ENCODE data around the gene LAMA4.

LAMA4 gene

GRCh38 chr6:112253498-112253840, 898 bp downstream of the LAMA4 start:
- TF ChIP-seq TSHZ2 (CRISPR knock-in tag; IDR thresholded peaks at IDR 0.05): no peak
- TF ChIP-seq CSDC2 (CRISPR knock-in tag; IDR thresholded peaks at IDR 0.05): no peak
- no peak for TF ChIP-seq OSR1 (CRISPR knock-in tag; IDR thresholded peaks at IDR 0.05)
- no peak for TF ChIP-seq PPARA (CRISPR knock-in tag; IDR thresholded peaks at IDR 0.05; ENCODE audit: borderline replicate concordance)
- TF ChIP-seq GLIS3 (CRISPR knock-in tag; IDR thresholded peaks at IDR 0.05): no peak
- no peak for TF ChIP-seq PATZ1 (CRISPR knock-in tag; IDR thresholded peaks at IDR 0.05; ENCODE audit: borderline replicate concordance)
- TF ChIP-seq ARNTL (CRISPR knock-in tag; IDR thresholded peaks at IDR 0.05; ENCODE audit: borderline replicate concordance, low read depth): no peak
- no peak for TF ChIP-seq RARB (CRISPR knock-in tag; IDR thresholded peaks at IDR 0.05)
- TF ChIP-seq ZNF70 (CRISPR knock-in tag; IDR thresholded peaks at IDR 0.05): no peak
- TF ChIP-seq CREB5 (CRISPR knock-in tag; IDR thresholded peaks at IDR 0.05; ENCODE audit: low read depth): no peak
- TF ChIP-seq SNAI2 (CRISPR knock-in tag; IDR thresholded peaks at IDR 0.05): no peak
- TF ChIP-seq TCF4 (CRISPR knock-in tag; IDR thresholded peaks at IDR 0.05; ENCODE audit: borderline replicate concordance): no peak
- no peak for TF ChIP-seq ESRRG (CRISPR knock-in tag; IDR thresholded peaks at IDR 0.05)
- no peak for TF ChIP-seq TOX (CRISPR knock-in tag; IDR thresholded peaks at IDR 0.05; ENCODE audit: borderline replicate concordance)
- TF ChIP-seq BACH2 (CRISPR knock-in tag; IDR thresholded peaks at IDR 0.05; ENCODE audit: borderline replicate concordance): no peak
- no peak for TF ChIP-seq ZNF8 (CRISPR knock-in tag; IDR thresholded peaks at IDR 0.05)
- no peak for TF ChIP-seq CSRNP3 (CRISPR knock-in tag; IDR thresholded peaks at IDR 0.05)
- ATAC-seq: peak; percentile 57

- 0 out of 3 replicates have a peak, but pooled peaks have one; percentile 7 for ATAC-seq
- no peak for TF ChIP-seq SNAI2 (CRISPR knock-in tag; IDR thresholded peaks at IDR 0.05)
- no peak for TF ChIP-seq CSRNP3 (CRISPR knock-in tag; IDR thresholded peaks at IDR 0.05)
- no peak for TF ChIP-seq ZNF565 (CRISPR knock-in tag; conservative IDR thresholded peaks at IDR 0.05; ENCODE audit: low read depth)
- no peak for TF ChIP-seq PATZ1 (CRISPR knock-in tag; IDR thresholded peaks at IDR 0.05; ENCODE audit: borderline replicate concordance)
- no peak for TF ChIP-seq CREB5 (CRISPR knock-in tag; IDR thresholded peaks at IDR 0.05; ENCODE audit: low read depth)
- no peak for TF ChIP-seq PPARA (CRISPR knock-in tag; IDR thresholded peaks at IDR 0.05; ENCODE audit: borderline replicate concordance)
- TF ChIP-seq ESRRG (CRISPR knock-in tag; IDR thresholded peaks at IDR 0.05): no peak
- TF ChIP-seq ARNTL (CRISPR knock-in tag; IDR thresholded peaks at IDR 0.05; ENCODE audit: borderline replicate concordance, low read depth): no peak
- no peak for TF ChIP-seq ISL1 (CRISPR knock-in tag; IDR thresholded peaks at IDR 0.05)
- TF ChIP-seq ZFP3 (CRISPR knock-in tag; IDR thresholded peaks at IDR 0.05): no peak
- no peak for TF ChIP-seq CSDC2 (CRISPR knock-in tag; IDR thresholded peaks at IDR 0.05)
- TF ChIP-seq ZNF70 (CRISPR knock-in tag; IDR thresholded peaks at IDR 0.05): no peak
- no peak for TF ChIP-seq OSR1 (CRISPR knock-in tag; IDR thresholded peaks at IDR 0.05)
- TF ChIP-seq BACH2 (CRISPR knock-in tag; IDR thresholded peaks at IDR 0.05; ENCODE audit: borderline replicate concordance): no peak
- TF ChIP-seq ZC3H10 (CRISPR knock-in tag; IDR thresholded peaks at IDR 0.05): no peak
- TF ChIP-seq POU6F1 (CRISPR knock-in tag; IDR thresholded peaks at IDR 0.05; ENCODE audit: borderline replicate concordance, low read depth): no peak
- TF ChIP-seq ZFP30 (CRISPR knock-in tag; IDR thresholded peaks at IDR 0.05): no peak
These were observed 1.5 kb downstream of the LAMA4 start for GRCh38 chr6:112252571-112253497.

Data from SK-N-SH treated with all-trans-retinoic acid at 6 μM for 48 hours (cell line).